ENCODE results near the gene DNM2.

The DNM2 gene

DNA sequence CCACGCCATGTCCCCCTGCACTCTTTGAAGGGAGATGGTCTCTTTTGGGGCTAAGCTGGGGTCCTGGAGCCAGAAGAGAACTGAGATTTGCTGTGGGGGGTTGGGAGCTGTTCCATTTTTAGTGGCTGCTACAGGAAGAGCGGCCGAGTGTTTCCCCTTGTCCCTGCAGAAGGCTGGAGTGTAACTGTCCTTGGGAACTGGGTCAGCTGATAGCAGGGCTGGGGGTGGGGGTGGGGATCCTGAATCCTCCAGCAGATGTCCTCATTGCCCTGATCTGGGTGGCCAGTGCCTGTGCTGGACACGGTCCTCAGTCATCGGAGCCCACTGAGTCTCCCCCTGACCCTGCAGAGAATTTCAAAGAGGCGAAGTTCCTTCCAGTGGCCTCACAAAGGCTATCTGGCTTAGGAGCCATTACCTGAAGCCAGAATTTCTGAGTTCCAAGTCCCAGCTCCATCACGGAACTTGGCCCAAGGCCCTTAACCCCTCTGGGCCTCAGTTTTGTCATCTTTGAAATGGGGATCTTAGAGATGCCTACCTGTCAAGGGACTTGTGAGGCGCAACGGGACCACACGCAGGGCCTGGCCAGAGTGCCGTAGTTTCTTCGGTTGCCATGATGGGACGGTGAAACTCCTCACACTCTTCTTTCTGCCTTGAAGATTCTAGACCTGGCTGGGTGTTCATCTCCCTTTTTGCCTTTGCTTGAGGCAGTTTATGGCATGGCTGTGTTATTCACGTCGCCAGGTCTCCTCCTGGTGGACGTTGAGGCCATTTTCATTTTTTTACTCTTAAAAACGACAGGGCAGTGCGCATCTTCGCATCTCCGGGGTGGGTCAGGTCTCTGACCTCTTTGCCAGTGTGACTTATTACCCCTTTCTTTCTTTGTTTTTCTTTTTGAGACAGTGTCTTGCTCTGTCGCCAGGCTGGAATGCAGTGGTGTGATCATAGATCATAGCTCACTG lies 51.9 kb downstream of the DNM2 start:
- no peak overlapping the region for H3K23ac ChIP-seq (ENCODE audit: low read length)
- H4K8ac ChIP-seq (ENCODE audit: low read depth, low read length), result peak overlapping the region; percentile 32
- H3K18ac ChIP-seq (ENCODE audit: low read length), result peak overlapping the region; percentile 49
- H4K91ac ChIP-seq (ENCODE audit: low read depth, low read length), result peak overlapping the region; percentile 28
- WGBS (ENCODE audit: extremely low coverage, insufficient coverage, insufficient read length), result no CpG with 5 or more reads among the region's 21 CpGs
- peak overlapping the region; percentile 16 for H4K12ac ChIP-seq (ENCODE audit: low read depth, low read length)
- H3K9ac ChIP-seq (ENCODE audit: low read length), result no peak overlapping the region
- peaks cover 7 to 10% of the 10 kb centered on the region in 2 experiments for H3K4me1 ChIP-seq (ENCODE audit: control insufficient read depth in 1 of 2, insufficient read depth in 2 of 2, low read length in 2 of 2)
- H3K4me3 ChIP-seq (ENCODE audit: low read depth, low read length), result no peak overlapping the region
- H2BK12ac ChIP-seq (ENCODE audit: low read length), result peak overlapping the region; percentile 52
- H3K9me3 ChIP-seq (ENCODE audit: insufficient read depth, low read depth, low read length), result peaks cover 1% of the 10 kb centered on the region
- H3K79me2 ChIP-seq (ENCODE audit: control insufficient read depth, insufficient read depth, low read length, poor library complexity), result peaks cover 3% of the 10 kb centered on the region
- H3K27ac ChIP-seq (ENCODE audit: low read depth, low read length), result peak overlapping the region; percentile 1
- H2AK5ac ChIP-seq (ENCODE audit: low read length), result peak overlapping the region; percentile 65
- no peak overlapping the region for H3K14ac ChIP-seq (ENCODE audit: low read length)
- no peak overlapping the region for H3K4me2 ChIP-seq (ENCODE audit: low read length)
- no peak overlapping the region for H3K4ac ChIP-seq (ENCODE audit: low read depth, low read length)
- DNase-seq, result peak; percentile 69 to 88
- H3K36me3 ChIP-seq (ENCODE audit: control insufficient read depth in 1 of 2, insufficient read depth in 2 of 2, low read length in 2 of 2), result peaks cover 21 to 32% of the 10 kb centered on the region in 2 experiments
- no peak overlapping the region for H2BK5ac ChIP-seq (ENCODE audit: low read depth, low read length, poor library complexity)
- no peak overlapping the region for H2AFZ ChIP-seq (ENCODE audit: insufficient read depth, low read length, poor library complexity)
- H3K27me3 ChIP-seq (ENCODE audit: insufficient read depth, low read length), result no peaks in the 10 kb centered on the region
- no peak overlapping the region for H2BK120ac ChIP-seq (ENCODE audit: insufficient read depth, low read length, poor library complexity)
- peaks cover 2% of the 10 kb centered on the region for H3K79me1 ChIP-seq (ENCODE audit: low read length)

GRCh38 chr19:10773969-10774368 lies 56.1 kb downstream of the DNM2 start:
- Histone ChIP-seq H3K4me2 (ENCODE audit: low read length) (no peak overlapping the region), H2AK5ac (ENCODE audit: low read length) (no peak overlapping the region), H4K12ac (ENCODE audit: low read depth, low read length) (no peak overlapping the region), H3K4me3 (ENCODE audit: low read depth, low read length) (no peak overlapping the region), H3K4me1 (ENCODE audit: control insufficient read depth in 1 of 2, insufficient read depth in 2 of 2, low read length in 2 of 2) (peaks cover 5 to 10% of the 10 kb centered on the region in 2 experiments), H3K27ac (ENCODE audit: low read depth, low read length) (no peak overlapping the region), H3K9ac (ENCODE audit: low read length) (no peak overlapping the region), H4K8ac (ENCODE audit: low read depth, low read length) (no peak overlapping the region), H3K23ac (ENCODE audit: low read length) (no peak overlapping the region), H4K91ac (ENCODE audit: low read depth, low read length) (no peak overlapping the region), H3K4ac (ENCODE audit: low read depth, low read length) (no peak overlapping the region), H3K9me3 (ENCODE audit: insufficient read depth, low read depth, low read length) (peaks cover 1% of the 10 kb centered on the region), H2BK120ac (ENCODE audit: insufficient read depth, low read length, poor library complexity) (no peak overlapping the region), H3K79me1 (ENCODE audit: low read length) (peaks cover 2% of the 10 kb centered on the region), H3K18ac (ENCODE audit: low read length) (no peak overlapping the region), H3K14ac (ENCODE audit: low read length) (no peak overlapping the region), H3K27me3 (ENCODE audit: insufficient read depth, low read length) (no peaks in the 10 kb centered on the region), H3K36me3 (ENCODE audit: control insufficient read depth in 1 of 2, insufficient read depth in 2 of 2, low read length in 2 of 2) (peaks cover 43 to 44% of the 10 kb centered on the region in 2 experiments), H2BK5ac (ENCODE audit: low read depth, low read length, poor library complexity) (no peak overlapping the region), H2AFZ (ENCODE audit: insufficient read depth, low read length, poor library complexity) (no peak overlapping the region), H2BK12ac (ENCODE audit: low read length) (no peak overlapping the region), H3K79me2 (ENCODE audit: control insufficient read depth, insufficient read depth, low read length, poor library complexity) (peaks cover 3% of the 10 kb centered on the region)
- DNase-seq, result peak; percentile 94 to 98
- WGBS (ENCODE audit: extremely low coverage, insufficient coverage, insufficient read length), result no CpG with 5 or more reads among the region's 3 CpGs

GRCh38 chr19:10774893-10775292 lies 57.0 kb downstream of the DNM2 start:
- no peak overlapping the region for H3K4ac ChIP-seq (ENCODE audit: low read depth, low read length)
- no CpG with 5 or more reads among the region's 6 CpGs for WGBS (ENCODE audit: extremely low coverage, insufficient coverage, insufficient read length)

GRCh38 chr19:10776900-10777650 lies 59.2 kb downstream of the DNM2 start:
- H3K79me1 ChIP-seq (ENCODE audit: low read length), result no peaks in the 10 kb centered on the region
- no peak overlapping the region for H4K91ac ChIP-seq (ENCODE audit: low read depth, low read length)
- H3K27me3 ChIP-seq (ENCODE audit: insufficient read depth, low read length), result no peaks in the 10 kb centered on the region
- no CpG with 5 or more reads among the region's 14 CpGs for WGBS (ENCODE audit: extremely low coverage, insufficient coverage, insufficient read length)
- H3K4me1 ChIP-seq (ENCODE audit: control insufficient read depth in 1 of 2, insufficient read depth in 2 of 2, low read length in 2 of 2), result no peaks in the 10 kb centered on the region
- no peak overlapping the region for H3K4me2 ChIP-seq (ENCODE audit: low read length)
- H2BK12ac ChIP-seq (ENCODE audit: low read length), result no peak overlapping the region
- H3K4me3 ChIP-seq (ENCODE audit: low read depth, low read length), result no peak overlapping the region
- H3K79me2 ChIP-seq (ENCODE audit: control insufficient read depth, insufficient read depth, low read length, poor library complexity), result no peaks in the 10 kb centered on the region
- H2BK120ac ChIP-seq (ENCODE audit: insufficient read depth, low read length, poor library complexity), result no peak overlapping the region
- no peak overlapping the region for H4K12ac ChIP-seq (ENCODE audit: low read depth, low read length)
- no peak overlapping the region for H3K23ac ChIP-seq (ENCODE audit: low read length)
- DNase-seq, result no peak
- no peak overlapping the region for H3K4ac ChIP-seq (ENCODE audit: low read depth, low read length)
- peaks cover 1% of the 10 kb centered on the region for H3K9me3 ChIP-seq (ENCODE audit: insufficient read depth, low read depth, low read length)
- H2AK5ac ChIP-seq (ENCODE audit: low read length), result no peak overlapping the region
- H3K18ac ChIP-seq (ENCODE audit: low read length), result no peak overlapping the region
- no peak overlapping the region for H4K8ac ChIP-seq (ENCODE audit: low read depth, low read length)
- H2AFZ ChIP-seq (ENCODE audit: insufficient read depth, low read length, poor library complexity), result no peak overlapping the region
- no peak overlapping the region for H3K9ac ChIP-seq (ENCODE audit: low read length)
- no peak overlapping the region for H2BK5ac ChIP-seq (ENCODE audit: low read depth, low read length, poor library complexity)
- peaks cover 58 to 63% of the 10 kb centered on the region in 2 experiments for H3K36me3 ChIP-seq (ENCODE audit: control insufficient read depth in 1 of 2, insufficient read depth in 2 of 2, low read length in 2 of 2)
- H3K14ac ChIP-seq (ENCODE audit: low read length), result no peak overlapping the region
- H3K27ac ChIP-seq (ENCODE audit: low read depth, low read length), result no peak overlapping the region

More at GRCh38 chr19:10774893-10775292, 57.0 kb downstream of the DNM2 start:
- Histone ChIP-seq H4K12ac (ENCODE audit: low read depth, low read length) (no peak overlapping the region), H4K8ac (ENCODE audit: low read depth, low read length) (no peak overlapping the region), H3K36me3 (ENCODE audit: control insufficient read depth in 1 of 2, insufficient read depth in 2 of 2, low read length in 2 of 2) (peaks cover 47% of the 10 kb centered on the region in 2 experiments), H3K27ac (ENCODE audit: low read depth, low read length) (no peak overlapping the region), H3K4me1 (ENCODE audit: control insufficient read depth in 1 of 2, insufficient read depth in 2 of 2, low read length in 2 of 2) (peaks cover 0 to under 1% of the 10 kb centered on the region in 2 experiments), H3K14ac (ENCODE audit: low read length) (no peak overlapping the region), H3K23ac (ENCODE audit: low read length) (no peak overlapping the region), H3K18ac (ENCODE audit: low read length) (no peak overlapping the region), H2BK120ac (ENCODE audit: insufficient read depth, low read length, poor library complexity) (no peak overlapping the region), H2AFZ (ENCODE audit: insufficient read depth, low read length, poor library complexity) (no peak overlapping the region), H3K9me3 (ENCODE audit: insufficient read depth, low read depth, low read length) (peaks cover 1% of the 10 kb centered on the region), H3K9ac (ENCODE audit: low read length) (no peak overlapping the region), H2AK5ac (ENCODE audit: low read length) (no peak overlapping the region), H3K4me2 (ENCODE audit: low read length) (no peak overlapping the region), H3K4me3 (ENCODE audit: low read depth, low read length) (no peak overlapping the region), H3K79me1 (ENCODE audit: low read length) (no peaks in the 10 kb centered on the region), H2BK12ac (ENCODE audit: low read length) (no peak overlapping the region), H4K91ac (ENCODE audit: low read depth, low read length) (no peak overlapping the region), H3K27me3 (ENCODE audit: insufficient read depth, low read length) (no peaks in the 10 kb centered on the region), H2BK5ac (ENCODE audit: low read depth, low read length, poor library complexity) (no peak overlapping the region), H3K79me2 (ENCODE audit: control insufficient read depth, insufficient read depth, low read length, poor library complexity) (no peaks in the 10 kb centered on the region)
- DNase-seq, result peak; percentile 58 to 59
